CD4-positive, alpha-beta T cell treated with Interferon gamma for 1 hour (primary cell): ENCODE data around the gene CENPO.

ENCODE experiments used
- DNase-seq: peaks from one replicate; pipeline ENCODE4 v3.0.0-alpha.2; 2020

Gene CENPO

DNA sequence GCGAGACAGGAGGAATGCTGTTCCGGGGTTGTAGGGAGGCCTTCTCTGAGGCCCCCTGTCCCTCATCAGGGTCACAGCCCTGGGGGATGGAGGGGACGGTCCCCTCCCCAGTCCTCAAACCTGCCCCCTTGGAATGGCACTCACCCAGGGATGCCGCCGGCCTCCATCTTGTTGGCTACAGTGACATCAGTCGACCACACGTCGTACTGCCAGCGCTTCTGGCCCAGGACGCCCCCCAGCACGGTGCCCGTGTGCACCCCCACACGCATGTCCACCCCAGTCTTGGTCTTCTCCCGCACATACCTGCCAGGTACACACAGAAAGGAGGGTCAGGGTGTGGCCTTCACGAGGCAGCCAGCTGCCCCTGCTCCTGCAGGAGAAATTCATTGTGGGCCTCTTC lies 46.5 kb downstream of the CENPO start:
- no peak for DNase-seq

GRCh38 chr2:24840164-24840869 lies 47.1 kb downstream of the CENPO start:
- DNase-seq = no peak

DNA sequence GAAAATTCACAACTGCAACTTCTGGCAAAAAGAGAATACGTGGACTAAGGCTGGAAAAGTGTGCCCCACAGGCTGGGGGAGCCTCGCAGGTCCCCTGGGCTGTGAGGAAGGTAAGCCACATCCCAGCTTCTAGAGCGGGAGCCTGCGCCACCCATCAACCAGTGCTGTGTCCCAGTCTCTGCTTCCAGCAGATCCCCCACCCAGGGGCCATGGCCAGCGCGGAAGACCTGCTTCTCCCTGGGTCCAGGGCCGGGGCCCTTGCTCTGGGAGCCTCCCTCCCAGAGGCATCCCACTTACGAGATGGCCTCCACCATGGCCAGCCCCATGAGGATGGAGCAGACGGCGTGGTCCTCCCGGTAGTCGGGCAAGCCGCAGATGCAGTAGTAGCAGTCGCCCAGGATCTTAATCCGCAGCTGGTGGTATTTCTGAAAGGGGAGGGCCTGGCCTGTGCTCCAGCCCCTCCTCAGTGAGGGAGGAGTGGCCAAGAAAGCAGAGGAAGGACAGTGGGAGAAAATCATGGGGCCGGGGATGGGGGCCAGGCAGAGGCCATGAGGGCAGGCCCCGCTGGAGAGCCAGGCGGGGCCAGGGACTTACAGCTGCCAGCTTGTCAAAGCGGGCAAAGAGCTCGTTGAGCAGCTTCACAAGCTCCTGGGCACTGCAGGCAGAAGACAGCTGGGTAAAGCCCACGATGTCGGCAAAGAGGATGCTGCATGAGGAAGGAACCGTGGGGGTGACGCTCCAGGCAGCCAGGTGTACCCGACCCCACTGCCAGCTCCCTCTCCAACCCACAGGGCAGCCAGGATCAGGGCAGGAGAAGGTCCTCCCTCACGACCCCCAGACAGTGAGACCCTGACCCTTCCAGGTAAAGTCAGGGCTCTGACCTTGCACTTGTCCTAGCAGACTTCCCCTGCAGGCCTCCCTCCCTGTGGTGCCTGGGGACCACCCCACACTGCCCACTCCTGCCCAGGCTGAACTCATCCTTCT lies 48.0 kb downstream of the CENPO start:
- DNase-seq = no peak

DNA sequence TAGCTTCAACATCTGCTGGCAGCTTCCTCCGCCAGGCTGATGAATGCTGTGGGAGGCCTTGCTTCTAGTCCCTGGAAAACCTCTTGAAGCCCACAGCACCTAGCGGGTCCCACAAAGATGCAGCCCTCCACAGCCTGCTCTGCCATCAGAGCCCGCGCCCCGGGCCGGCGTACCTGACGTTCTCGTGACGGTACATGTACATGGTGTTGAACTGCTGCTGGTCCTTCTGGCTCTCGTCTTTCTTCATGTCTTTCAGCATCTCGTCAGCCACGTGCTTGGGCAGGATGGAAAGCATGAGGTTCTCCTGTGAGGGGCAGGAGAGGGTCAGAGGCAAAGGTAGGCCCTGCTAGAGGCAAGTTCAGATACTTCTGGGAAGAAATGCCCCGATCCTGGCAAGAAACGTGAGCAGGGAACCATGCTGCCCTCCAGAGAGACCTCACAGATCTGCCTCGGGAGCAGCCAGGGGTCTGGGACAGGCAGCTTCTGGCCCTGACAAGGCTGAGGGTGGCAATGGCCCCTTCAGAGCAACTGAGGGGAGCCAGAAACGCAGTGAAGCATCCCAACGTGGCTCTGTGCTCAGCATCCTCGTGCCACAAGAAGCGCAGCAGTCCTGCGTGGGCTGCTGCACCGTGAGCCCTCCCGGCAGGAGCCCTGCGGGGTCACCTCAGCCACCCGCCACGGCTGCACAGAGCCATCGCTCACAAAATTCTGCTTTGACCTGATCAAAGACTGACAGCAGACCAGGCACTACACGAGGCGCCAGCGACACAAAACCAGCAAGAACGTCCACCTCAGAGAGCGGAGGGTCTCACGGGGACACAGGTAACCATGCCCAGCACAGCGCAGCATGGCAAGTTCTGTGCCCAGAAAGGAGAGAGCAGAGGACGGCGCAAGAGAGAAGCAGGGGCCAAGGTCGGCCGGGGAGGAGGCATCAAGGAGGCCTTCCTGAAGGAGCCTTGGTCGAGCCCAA lies 49.1 kb downstream of the CENPO start:
- DNase-seq = no peak

DNA sequence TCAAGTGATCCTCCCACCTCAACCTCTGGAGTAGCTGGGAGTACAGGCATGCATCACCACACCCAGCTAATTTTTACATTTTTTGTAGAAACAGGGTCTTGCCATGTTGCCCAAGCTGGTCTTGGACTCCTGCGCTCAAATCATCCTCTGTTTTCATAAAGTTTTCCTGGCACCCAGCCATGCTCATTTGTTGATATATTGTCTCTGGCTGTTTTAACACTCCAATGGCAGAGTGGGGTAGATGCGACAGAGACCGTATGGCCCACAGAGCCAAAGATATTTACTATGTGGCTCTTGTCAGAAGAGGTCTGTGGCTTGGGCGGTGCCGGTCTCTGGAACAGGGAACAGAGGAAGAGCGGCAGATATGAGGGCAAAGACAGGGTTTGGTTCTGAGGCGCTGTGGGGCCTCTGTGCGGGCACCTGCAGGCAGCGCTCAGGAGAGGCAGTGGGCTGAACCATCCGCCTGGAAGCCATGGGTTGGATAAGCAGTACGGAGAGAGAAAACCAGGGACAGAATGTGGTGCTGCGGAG lies 50.2 kb downstream of the CENPO start:
- DNase-seq = no peak

DNA sequence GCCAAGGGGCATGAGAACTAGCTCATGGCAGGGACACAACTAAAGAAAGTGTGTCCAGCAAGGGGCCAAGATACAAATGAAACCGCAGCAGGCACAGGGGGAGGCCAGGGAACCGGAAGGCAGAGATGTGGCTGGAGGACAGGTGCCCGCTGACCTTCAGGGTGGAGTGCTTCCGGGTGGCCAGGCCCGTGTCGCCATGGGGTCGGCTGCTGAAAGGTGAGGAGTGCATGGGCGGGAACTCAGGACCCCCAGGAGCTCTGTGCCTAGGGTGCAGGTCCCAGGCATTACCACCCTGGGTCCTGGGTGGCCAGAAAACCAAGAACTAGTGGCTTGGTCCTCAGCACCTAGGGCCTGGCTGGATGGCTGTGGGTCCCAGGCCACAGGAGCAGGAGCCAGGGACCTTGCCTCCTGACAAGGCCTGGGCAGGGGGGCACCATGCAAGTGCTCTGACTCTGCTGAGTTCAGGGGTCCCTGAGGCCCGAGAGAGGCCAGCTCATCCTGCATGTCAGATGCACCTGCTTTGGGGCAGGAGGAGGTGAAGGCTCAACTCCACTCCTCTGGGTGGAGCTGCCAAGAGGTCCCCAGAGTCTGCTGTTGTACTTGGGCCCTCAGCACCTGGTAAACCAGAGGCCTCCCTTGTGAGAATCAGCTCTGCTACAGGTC lies 50.9 kb downstream of the CENPO start:
- DNase-seq = no peak

- DNase-seq = no peak
Measured at GRCh38 chr2:24845691-24846090, 52.5 kb downstream of the CENPO start.

- no peak for DNase-seq
Measured at GRCh38 chr2:24850944-24851343, 57.7 kb downstream of the CENPO start.

GRCh38 chr2:24852026-24852425 lies 58.8 kb downstream of the CENPO start:
- no peak for DNase-seq

- DNase-seq = no peak
Measured at GRCh38 chr2:24852431-24853020, 59.3 kb downstream of the CENPO start.

DNA sequence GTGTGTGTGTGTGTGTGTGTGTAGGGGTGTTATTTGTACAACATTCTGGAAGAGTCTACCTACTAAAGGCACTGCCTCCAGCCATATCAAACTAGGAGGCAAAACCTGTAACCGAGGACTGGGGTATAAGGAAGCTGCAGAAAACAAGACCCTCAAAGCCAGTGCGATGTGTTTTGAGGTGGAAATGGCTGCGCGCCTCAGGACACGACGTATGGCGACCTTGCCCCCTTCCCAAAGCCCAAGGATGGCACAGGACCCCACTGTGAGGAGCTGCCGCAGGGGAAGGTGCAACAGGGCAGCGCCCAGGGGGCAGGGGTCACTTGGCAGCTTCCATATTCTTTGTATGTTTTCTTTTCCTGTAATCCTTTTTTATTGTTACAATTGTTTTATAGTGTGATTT lies 59.8 kb downstream of the CENPO start:
- DNase-seq = no peak

DNA sequence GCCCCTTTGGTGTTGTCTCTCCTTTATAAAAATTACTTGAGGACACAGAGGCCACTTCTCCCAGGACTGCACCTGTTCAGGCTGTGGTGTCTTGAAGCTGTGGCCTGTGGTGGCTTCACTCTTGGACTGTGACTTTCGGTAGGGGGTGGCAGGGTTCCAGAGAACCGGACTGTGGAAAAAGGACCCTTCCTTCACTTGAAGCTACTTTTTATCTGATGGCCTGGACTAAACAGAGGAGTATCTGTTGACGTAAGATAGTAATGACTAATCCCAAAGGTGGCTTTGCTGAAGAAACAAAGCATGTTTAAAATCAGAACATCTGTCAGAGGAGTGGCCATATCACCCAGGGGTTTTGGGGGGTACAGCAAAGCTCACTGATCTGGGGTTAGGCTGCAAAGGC lies 60.8 kb downstream of the CENPO start:
- no peak for DNase-seq

DNA sequence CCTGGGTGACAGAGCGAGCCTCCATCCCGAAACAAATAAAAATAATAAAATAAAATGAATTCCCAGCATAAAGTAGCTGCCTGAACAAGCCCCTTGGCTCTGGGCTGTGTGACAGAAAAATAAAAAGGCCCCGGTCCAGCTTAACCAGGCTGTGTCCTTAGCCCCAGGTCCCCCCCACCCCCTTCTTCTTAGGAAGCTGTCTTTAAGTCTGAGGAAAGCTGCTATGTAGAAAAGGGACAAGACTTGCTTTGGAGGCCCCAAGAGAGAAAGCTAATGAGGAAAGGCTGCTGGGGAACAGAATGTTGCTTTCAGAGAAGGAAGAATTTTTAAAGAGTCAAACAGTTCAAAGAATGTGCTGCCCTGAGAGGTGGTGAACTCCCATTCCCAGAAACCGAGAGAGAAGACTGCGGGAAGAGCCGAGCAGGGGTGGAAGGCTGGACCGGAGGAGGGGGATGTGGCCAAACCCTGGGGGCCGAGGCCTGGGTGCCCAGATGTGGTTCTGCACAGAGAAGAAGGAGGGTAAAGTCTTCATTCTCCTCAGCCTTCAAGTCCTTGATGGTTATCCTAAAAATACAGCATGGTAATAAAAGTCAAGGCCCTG lies 61.9 kb downstream of the CENPO start:
- DNase-seq = no peak

- DNase-seq = no peak
Measured at GRCh38 chr2:24855726-24856125, 62.5 kb downstream of the CENPO start.

GRCh38 chr2:24856791-24857211 lies 63.6 kb downstream of the CENPO start:
- DNase-seq = no peak

- no peak for DNase-seq
Measured at GRCh38 chr2:24857746-24858145, 64.5 kb downstream of the CENPO start.

GRCh38 chr2:24858996-24859395 lies 65.8 kb downstream of the CENPO start:
- no peak for DNase-seq

GRCh38 chr2:24859968-24860600 lies 66.9 kb downstream of the CENPO start:
- DNase-seq = no peak

DNA sequence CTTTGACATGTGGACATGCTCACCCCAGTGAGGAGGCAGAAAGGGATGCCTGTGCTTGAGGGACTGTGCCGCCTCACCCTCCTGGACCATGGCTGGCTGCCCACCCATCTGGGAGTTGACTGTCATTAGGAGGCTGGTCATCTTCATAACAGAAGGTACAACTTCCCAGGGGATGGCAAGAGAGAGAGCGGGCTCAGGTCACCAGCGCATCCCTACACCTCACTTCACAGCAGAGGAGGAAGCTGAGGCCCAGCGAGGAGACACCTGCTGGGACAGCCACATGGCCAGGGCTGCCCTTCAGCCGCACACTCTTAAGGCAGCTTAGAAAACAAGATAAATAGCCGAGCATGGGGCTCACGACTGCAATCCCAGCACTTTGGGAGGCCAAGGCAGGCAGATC lies 67.4 kb downstream of the CENPO start:
- no peak for DNase-seq

GRCh38 chr2:24861500-24861899 lies 68.3 kb downstream of the CENPO start:
- DNase-seq = no peak

- DNase-seq = no peak
Measured at GRCh38 chr2:24863641-24864040, 70.4 kb downstream of the CENPO start.
